Stimulated activated CD4-positive, alpha-beta T cell treated with anti-CD3 and anti-CD28 coated beads, TNF-alpha, amount 100 ng/mL, for 48 hours (primary cell): ENCODE data around the gene OR2Z1.
A peak's percentile ranks its signal among the peaks of the same experiment; 100 is the strongest.

ENCODE experiments used
- DNase-seq, 3 donors: peaks; one replicate each; pipeline ENCODE4 v3.0.0-alpha.2; 2020; ENCODE audit warnings: low read depth in 3 of 3

The OR2Z1 gene

GRCh38 chr19:8721334-8721733 is at the start of gene OR2Z1:
TSS of gene OR2Z1 (plus strand) at chr19:8721634. CDS start at chr19:8731029, 9,395 bp downstream.
- no peak for DNase-seq

GRCh38 chr19:8673276-8673891 is 48.0 kb upstream of the OR2Z1 start:
- DNase-seq, result no peak

- no peak for DNase-seq
These were observed 46.4 kb upstream of the OR2Z1 start for GRCh38 chr19:8675066-8675465.

- DNase-seq, result no peak
These were observed 43.1 kb upstream of the OR2Z1 start for GRCh38 chr19:8678244-8678807.

GRCh38 chr19:8680676-8681344 is 40.6 kb upstream of the OR2Z1 start:
- no peak for DNase-seq

GRCh38 chr19:8681345-8682029 is 39.9 kb upstream of the OR2Z1 start:
- no peak for DNase-seq

GRCh38 chr19:8682472-8682871 is 39.0 kb upstream of the OR2Z1 start:
- DNase-seq, result no peak

- no peak for DNase-seq
These were observed 38.5 kb upstream of the OR2Z1 start for GRCh38 chr19:8682931-8683330.

GRCh38 chr19:8684001-8684902 is 37.2 kb upstream of the OR2Z1 start:
- DNase-seq, result no peak

- DNase-seq, result no peak
These were observed 34.9 kb upstream of the OR2Z1 start for GRCh38 chr19:8686549-8686948.

- DNase-seq, result no peak
These were observed 32.5 kb upstream of the OR2Z1 start for GRCh38 chr19:8688930-8689329.

- DNase-seq, result no peak
These were observed 30.5 kb upstream of the OR2Z1 start for GRCh38 chr19:8690753-8691539.

GRCh38 chr19:8695501-8695900 is 25.9 kb upstream of the OR2Z1 start:
- DNase-seq, result no peak

GRCh38 chr19:8695911-8696310 is 25.5 kb upstream of the OR2Z1 start:
- DNase-seq, result no peak

- DNase-seq, result no peak
These were observed 24.4 kb upstream of the OR2Z1 start for GRCh38 chr19:8696993-8697392.

GRCh38 chr19:8697671-8698432 is 23.6 kb upstream of the OR2Z1 start:
- DNase-seq, result peak in 1 of 3 donors; percentile 16

GRCh38 chr19:8698433-8699063 is 22.9 kb upstream of the OR2Z1 start, which contains the start of gene ACTL9:
TSS of gene ACTL9 (minus strand) at chr19:8698795. CDS start at chr19:8698701, 94 bp downstream.
- DNase-seq, result no peak

GRCh38 chr19:8699908-8700307 is 21.5 kb upstream of the OR2Z1 start:
- DNase-seq, result no peak

- DNase-seq, result no peak
These were observed 20.5 kb upstream of the OR2Z1 start for GRCh38 chr19:8700956-8701355.
